Duodenal mucosa (tissue), 2 donors: ENCODE results near the gene GOLGA7B.
A peak's percentile ranks its signal among the peaks of the same experiment; 100 is the strongest.

Experiments
- H3K27ac ChIP-seq: one replicate; pipeline ENCODE4 v1.7.0; 2013; ENCODE audit warnings: low read depth, low read length
- H3K27me3 ChIP-seq, 2 donors: one replicate each; pipeline ENCODE4 v1.7.0; 2013; ENCODE audit warnings: low read length in 2 of 2, control low read depth in 1 of 2; ENCODE audit not compliant: insufficient read depth in 2 of 2, control insufficient read depth in 1 of 2
- H3K36me3 ChIP-seq, 2 donors: one replicate each; pipeline ENCODE4 v1.7.0; 2013; ENCODE audit warnings: low read length in 2 of 2, control low read depth in 1 of 2; ENCODE audit not compliant: insufficient read depth in 2 of 2, control insufficient read depth in 1 of 2
- H3K4me1 ChIP-seq, 2 donors: one replicate each; pipeline ENCODE4 v1.7.0; 2013; ENCODE audit warnings: low read length in 2 of 2, control low read depth in 1 of 2; ENCODE audit not compliant: insufficient read depth in 2 of 2, control insufficient read depth in 1 of 2
- H3K4me3 ChIP-seq, 2 donors: one replicate each; pipeline ENCODE4 v1.7.0; 2013; ENCODE audit warnings: low read length in 2 of 2, low read depth in 1 of 2
- H3K9ac ChIP-seq, 2 donors: one replicate each; pipeline ENCODE4 v1.7.0; 2013; ENCODE audit warnings: low read length in 2 of 2, low read depth in 1 of 2
- H3K9me3 ChIP-seq, 2 donors: one replicate each; pipeline ENCODE4 v1.7.0; 2013; ENCODE audit warnings: low read length in 2 of 2, control low read depth in 1 of 2; ENCODE audit not compliant: control insufficient read depth in 1 of 2

The GOLGA7B gene

DNA sequence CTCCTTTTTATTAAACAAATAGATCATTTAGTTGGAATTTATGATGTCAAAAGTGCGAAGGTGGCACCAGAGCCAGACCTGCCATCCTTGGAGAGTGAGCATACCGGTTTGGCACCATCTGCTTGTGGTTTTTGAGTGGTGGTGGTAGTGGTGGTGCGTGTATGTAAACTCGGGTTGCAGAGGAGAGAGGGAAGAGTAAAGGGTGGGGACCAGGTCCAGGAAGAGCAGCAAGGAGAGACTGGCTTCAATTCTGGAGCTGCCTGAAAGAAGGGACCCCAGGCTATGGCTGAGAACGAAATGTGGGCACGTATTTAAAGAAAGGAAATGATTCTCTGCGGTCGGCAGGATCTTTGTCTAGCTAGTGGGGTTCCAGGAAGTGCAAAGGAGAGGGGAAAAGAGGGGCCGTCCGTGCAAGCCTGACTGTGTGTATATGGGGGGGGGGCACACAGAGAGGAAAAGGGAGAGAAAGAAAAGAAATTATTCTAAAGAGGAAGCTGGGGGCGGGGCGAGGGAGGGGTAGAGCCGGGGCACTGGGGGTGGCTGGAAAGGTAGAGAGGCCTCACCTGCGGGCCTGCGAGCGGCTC is 448 bp upstream of the GOLGA7B start:
- no peaks in the 10 kb centered on the region for H3K36me3 ChIP-seq
- peaks cover 6 to 12% of the 10 kb centered on the region in 2 donors for H3K4me1 ChIP-seq
- no peaks in the 10 kb centered on the region for H3K9me3 ChIP-seq
- peak overlapping the region; percentile 53 to 70 for H3K4me3 ChIP-seq
- peak overlapping the region; percentile 44 for H3K27ac ChIP-seq
- peaks cover 0 to 3% of the 10 kb centered on the region in 2 donors for H3K27me3 ChIP-seq
- peak overlapping the region; percentile 35 to 44 for H3K9ac ChIP-seq

DNA sequence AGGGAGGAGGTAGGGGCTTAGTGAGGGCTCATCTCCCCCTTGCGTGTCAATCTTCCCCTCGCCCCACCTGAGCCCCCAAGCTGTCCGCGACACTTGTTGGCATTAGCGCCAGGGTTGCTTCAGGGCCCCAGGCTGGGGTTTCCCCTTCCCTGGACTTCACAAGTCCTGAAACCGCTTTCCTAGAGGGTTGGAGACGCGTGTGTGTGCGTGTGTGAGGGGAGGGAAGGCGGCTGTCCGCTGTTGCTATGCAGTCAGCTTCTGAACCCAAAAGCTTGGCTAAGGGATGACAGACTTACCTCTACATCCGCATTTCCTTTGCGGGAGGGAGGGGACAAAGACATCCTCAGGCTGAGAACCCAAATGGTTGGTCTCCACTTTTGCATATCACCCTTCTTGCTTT is 803 bp downstream of the GOLGA7B start:
- H3K4me3 ChIP-seq = peak overlapping the region; percentile 37 to 61
- no peaks in the 10 kb centered on the region for H3K9me3 ChIP-seq
- peaks cover 0 to 3% of the 10 kb centered on the region in 2 donors for H3K27me3 ChIP-seq
- peaks cover 15 to 25% of the 10 kb centered on the region in 2 donors for H3K4me1 ChIP-seq
- H3K36me3 ChIP-seq = no peaks in the 10 kb centered on the region
- no peak overlapping the region for H3K27ac ChIP-seq
- H3K9ac ChIP-seq = no peak overlapping the region

DNA sequence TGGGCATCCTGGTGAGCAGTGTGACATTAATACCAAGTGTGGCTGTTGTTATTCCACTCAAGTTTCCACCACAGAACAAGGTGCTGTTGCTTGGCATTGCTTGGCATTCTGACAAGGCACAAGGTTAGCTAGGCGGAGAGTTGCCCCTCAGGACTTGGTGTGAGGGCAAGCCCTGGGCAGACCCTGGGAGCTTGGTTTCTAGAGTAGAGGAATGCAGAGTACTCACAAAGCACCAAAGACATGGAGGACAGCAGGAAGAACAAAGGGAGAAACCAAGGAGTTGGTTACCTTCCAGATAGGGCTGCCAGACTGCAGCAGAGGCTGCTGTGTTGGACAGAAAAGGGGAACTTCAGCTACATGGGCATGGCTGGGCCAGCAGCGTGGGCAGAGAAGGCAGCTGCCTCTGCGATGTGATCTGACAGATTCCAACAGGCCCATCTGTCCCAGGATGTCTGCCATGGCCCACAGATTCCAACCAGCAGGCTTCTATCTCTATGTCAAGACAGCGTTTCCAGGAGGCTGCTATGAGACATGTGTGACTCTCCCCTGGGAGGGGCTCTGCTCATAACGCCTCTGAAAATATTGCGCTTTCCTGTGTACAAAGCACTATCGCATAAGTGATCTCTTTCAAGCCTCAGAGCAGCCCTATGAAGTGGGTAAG is 1.8 kb downstream of the GOLGA7B start:
- Histone ChIP-seq H3K27ac (no peak overlapping the region), H3K27me3 (peaks cover 0 to 3% of the 10 kb centered on the region in 2 donors), H3K4me1 (peaks cover 16 to 29% of the 10 kb centered on the region in 2 donors), H3K9me3 (no peaks in the 10 kb centered on the region), H3K9ac (no peak overlapping the region), H3K4me3 (no peak overlapping the region), H3K36me3 (no peaks in the 10 kb centered on the region)

DNA sequence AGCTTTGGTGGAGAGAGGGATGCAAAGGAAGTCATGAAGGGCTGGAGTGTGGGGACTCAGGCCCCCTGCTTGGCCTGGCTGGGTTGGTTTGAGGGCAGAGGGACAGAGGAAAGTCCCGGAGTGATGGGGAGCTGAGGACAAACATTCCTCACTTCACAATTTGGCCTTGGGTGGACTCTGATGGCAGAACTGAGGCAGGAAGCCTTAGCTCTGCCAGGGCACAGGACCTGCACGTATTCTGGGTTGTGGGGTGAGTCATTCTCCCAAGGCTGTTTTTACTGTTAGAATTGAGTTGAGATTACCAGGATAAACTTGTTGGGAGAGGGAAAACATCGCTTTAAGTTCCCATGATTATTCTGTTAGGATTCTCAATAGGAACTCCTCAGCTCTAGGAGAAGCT is 2.6 kb downstream of the GOLGA7B start:
- H3K27me3 ChIP-seq = peaks cover 0 to 3% of the 10 kb centered on the region in 2 donors

DNA sequence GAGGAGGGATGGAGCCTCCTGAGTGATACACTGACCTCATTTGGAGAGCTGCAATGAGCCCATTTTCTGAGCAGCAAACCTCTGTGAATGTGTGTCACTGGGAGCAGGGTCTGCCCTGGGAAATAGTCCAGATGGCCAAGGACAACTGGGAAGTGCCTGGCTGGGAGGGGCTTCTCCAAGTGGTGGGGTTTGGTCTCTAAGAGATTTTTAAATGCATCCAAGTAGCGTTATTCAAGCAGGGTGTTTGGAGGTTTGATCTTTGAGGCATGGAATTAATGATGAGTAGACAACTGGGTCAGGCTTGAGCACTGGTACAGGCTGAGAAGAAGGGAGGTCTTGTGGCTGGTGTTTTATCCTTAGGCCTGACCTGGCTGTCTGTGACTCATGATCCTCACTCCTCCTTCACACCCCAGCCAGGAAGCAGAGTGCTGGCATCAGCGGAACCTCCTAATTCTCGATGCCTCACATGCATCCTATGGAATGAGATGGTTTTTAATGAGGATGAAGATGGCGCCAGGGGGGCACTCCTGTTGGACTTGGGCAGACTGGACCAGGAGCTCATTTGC is 3.3 kb downstream of the GOLGA7B start:
- peaks cover 0 to 3% of the 10 kb centered on the region in 2 donors for H3K27me3 ChIP-seq

More for the DNA sequence above, 2.6 kb downstream of the GOLGA7B start:
- H3K4me1 ChIP-seq = peaks cover 16 to 29% of the 10 kb centered on the region in 2 donors
- H3K9ac ChIP-seq = no peak overlapping the region
- no peaks in the 10 kb centered on the region for H3K36me3 ChIP-seq
- H3K9me3 ChIP-seq = no peaks in the 10 kb centered on the region
- no peak overlapping the region for H3K4me3 ChIP-seq
- H3K27ac ChIP-seq = no peak overlapping the region

DNA sequence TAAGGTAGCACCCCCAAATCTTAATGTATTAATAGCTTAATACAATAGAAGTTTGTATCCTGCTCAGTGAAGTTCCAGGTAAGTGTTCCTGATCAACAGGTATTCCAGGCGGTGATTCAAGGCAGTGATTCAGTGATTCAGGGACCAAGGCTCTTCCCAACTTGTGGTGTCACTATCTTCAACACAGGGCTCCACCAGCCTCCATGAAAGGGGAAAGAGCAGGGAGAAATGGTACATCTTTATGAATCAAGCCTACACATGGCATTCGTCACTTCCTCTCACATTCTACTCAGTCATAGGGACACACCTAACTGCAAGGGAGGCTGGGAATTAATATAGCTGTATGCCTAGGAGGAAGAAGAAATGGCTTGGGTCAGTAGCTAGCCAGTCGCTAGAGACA is 5.1 kb downstream of the GOLGA7B start:
- H3K4me3 ChIP-seq = no peak overlapping the region
- peaks cover 22 to 38% of the 10 kb centered on the region in 2 donors for H3K4me1 ChIP-seq
- no peak overlapping the region for H3K9ac ChIP-seq
- H3K27ac ChIP-seq = no peak overlapping the region
- no peaks in the 10 kb centered on the region for H3K36me3 ChIP-seq
- H3K9me3 ChIP-seq = no peaks in the 10 kb centered on the region
- H3K27me3 ChIP-seq = peaks cover 0 to 3% of the 10 kb centered on the region in 2 donors

More for the DNA sequence above, 3.3 kb downstream of the GOLGA7B start:
- H3K27ac ChIP-seq = no peak overlapping the region
- no peak overlapping the region for H3K4me3 ChIP-seq
- no peak overlapping the region for H3K9ac ChIP-seq
- peaks cover 20 to 32% of the 10 kb centered on the region in 2 donors for H3K4me1 ChIP-seq
- H3K36me3 ChIP-seq = no peaks in the 10 kb centered on the region
- no peaks in the 10 kb centered on the region for H3K9me3 ChIP-seq

DNA sequence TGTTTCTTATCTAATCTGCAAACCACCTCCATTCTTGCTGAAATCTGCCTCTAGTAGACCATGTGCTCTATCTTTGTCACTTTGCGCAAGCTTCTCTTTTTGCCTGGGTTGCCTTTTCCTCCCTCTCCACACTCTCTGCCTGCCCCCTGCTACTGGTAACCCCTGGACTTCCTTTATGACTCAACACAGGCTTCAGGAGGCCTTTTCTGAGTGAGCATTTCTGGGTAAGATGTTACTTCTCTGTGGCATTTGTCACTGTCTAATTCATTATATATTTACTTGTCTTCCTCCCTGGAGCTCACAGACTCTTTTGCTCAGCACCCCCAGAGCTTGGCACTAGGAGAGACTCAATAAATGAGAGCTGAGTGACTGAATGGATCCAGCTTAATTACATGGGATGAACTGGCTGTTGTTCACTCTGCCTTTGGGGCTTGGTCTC is 8.4 kb downstream of the GOLGA7B start:
- Histone ChIP-seq H3K4me1 (peaks cover 22 to 32% of the 10 kb centered on the region in 2 donors), H3K27me3 (no peaks in the 10 kb centered on the region), H3K36me3 (no peaks in the 10 kb centered on the region), H3K9ac (no peak overlapping the region), H3K4me3 (no peak overlapping the region), H3K9me3 (no peaks in the 10 kb centered on the region), H3K27ac (no peak overlapping the region)

DNA sequence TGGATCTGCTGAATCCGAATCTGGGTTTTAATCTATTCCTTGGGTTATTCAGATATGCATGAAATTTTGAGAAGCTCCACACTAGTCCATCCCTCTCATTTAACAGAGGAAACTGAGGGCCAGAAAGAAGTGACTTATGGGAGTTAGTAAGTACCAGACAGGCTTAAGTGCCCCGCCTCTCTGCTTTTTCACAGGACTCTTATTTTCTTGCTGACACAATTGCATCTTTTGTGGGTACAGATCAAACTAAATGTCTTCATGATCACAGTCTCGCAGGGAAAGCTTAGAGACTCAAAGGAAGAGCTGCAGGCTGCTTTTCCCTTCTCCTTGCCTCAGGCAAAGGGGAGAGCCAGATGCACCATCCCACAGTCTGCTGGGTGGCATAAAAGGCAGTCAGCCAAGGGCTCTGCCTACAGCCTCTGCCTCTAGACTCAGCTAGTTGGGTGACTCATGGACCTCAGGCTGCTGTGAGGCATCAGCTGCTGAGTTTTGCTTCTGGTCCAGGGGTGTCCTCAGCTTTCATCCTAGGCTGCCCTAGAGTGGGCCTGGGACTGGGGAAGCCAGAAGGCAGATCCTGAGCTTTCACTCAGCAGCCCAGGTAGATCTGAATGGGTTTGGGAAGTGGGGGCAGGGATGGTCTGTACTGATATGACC is 11.6 kb downstream of the GOLGA7B start:
- peaks cover 13% of the 10 kb centered on the region in 2 donors for H3K4me1 ChIP-seq
- H3K9me3 ChIP-seq = no peaks in the 10 kb centered on the region
- H3K27ac ChIP-seq = no peak overlapping the region
- no peaks in the 10 kb centered on the region for H3K36me3 ChIP-seq
- H3K4me3 ChIP-seq = no peak overlapping the region
- no peak overlapping the region for H3K9ac ChIP-seq
- H3K27me3 ChIP-seq = no peaks in the 10 kb centered on the region

DNA sequence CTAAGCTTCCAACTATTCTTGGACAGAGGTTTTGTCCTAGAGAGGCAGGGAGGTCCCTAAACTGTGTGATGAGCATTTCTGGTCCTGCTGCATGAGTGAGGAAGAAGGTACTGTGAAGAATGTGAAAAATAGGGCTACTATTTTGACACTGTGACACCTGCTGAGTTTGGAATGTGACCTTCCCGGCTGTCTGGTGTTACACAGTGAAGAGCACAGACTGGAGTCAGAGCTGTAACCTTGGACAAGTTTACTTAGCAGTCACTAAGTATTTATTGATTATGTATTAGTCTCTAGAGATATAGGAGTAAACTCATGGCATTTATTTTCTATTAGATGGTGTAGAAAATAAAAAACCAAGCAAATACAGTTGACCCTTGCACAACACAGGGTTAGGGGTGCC is 12.3 kb downstream of the GOLGA7B start:
- peaks cover 13% of the 10 kb centered on the region in 2 donors for H3K4me1 ChIP-seq
- no peak overlapping the region for H3K27ac ChIP-seq
- no peak overlapping the region for H3K9ac ChIP-seq
- no peak overlapping the region for H3K4me3 ChIP-seq
- no peaks in the 10 kb centered on the region for H3K27me3 ChIP-seq
- H3K9me3 ChIP-seq = no peaks in the 10 kb centered on the region
- no peaks in the 10 kb centered on the region for H3K36me3 ChIP-seq

DNA sequence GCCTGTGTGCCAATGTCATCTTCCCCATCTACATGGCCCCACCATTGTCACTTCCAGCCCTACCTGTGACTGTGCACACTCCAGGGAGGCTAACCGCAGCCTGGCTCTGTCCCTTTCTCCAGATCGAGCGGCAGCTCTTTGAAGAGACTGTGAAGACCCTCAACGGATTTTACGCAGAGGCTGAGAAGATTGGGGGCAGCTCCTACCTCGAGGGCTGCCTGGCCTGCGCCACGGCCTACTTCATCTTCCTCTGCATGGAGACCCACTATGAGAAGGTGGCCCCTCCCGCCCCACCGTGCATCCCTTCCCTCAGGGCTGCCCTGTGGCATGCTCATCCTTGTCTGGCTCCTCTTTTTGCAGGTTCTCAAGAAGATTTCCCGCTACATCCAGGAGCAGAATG is 14.2 kb downstream of the GOLGA7B start:
- H3K9me3 ChIP-seq = no peaks in the 10 kb centered on the region
- no peaks in the 10 kb centered on the region for H3K27me3 ChIP-seq
- no peak overlapping the region for H3K27ac ChIP-seq
- peaks cover under 1 to 5% of the 10 kb centered on the region in 2 donors for H3K4me1 ChIP-seq
- no peak overlapping the region for H3K9ac ChIP-seq
- no peaks in the 10 kb centered on the region for H3K36me3 ChIP-seq
- H3K4me3 ChIP-seq = no peak overlapping the region
